HG02588 (cell line): ENCODE data around the gene SCN2B.

ENCODE experiments used
- ATAC-seq: cut with Tn5 transposase; IDR thresholded peaks from one replicate; pipeline ENCODE4 v1.9.1; 2021; ENCODE audit warnings: mild to moderate bottlenecking, moderate library complexity; ENCODE audit not compliant: unreplicated experiment

The SCN2B gene

DNA sequence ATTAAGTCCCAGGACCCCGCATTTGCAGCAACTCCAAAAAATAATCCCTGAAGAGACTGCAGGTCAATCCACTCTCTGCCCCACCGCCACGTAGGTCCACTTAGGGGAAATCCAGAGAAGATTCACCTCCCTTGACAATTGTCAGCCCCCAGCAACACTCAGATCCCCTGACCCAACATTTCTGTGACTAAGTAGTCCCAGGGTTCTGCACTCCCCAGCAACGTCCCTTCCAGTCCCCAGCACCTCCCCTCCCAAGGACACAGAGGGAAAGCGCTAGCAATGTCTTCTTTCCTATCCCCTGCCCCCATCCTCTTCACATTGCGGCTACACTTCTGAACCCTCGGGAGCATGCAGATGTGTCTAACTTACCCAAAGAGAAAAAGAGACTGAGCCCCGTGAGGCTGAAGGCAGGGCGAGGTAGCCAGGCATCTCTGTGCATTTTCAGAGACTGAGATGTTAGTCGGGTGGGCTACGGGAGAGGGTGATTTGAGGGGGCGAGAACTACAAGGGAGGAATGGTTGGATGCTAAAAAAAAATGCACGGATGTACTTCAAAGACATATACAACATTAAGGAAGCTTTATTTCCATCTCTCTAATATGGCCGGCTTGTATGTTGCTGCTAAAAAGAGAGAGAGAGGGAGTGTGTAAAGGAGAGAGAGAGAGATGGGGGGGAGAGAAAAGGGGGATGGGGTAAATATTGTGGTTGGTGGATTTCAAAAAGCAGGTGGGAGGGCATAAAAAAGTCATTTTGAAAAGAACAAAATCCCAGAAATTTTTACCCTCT lies at the start of gene SCN2B:
SCN2B (minus strand) TSS at position 647 of the 785 bp plus-strand sequence; CDS start at position 439, 208 bp downstream.
- no peak for ATAC-seq

DNA sequence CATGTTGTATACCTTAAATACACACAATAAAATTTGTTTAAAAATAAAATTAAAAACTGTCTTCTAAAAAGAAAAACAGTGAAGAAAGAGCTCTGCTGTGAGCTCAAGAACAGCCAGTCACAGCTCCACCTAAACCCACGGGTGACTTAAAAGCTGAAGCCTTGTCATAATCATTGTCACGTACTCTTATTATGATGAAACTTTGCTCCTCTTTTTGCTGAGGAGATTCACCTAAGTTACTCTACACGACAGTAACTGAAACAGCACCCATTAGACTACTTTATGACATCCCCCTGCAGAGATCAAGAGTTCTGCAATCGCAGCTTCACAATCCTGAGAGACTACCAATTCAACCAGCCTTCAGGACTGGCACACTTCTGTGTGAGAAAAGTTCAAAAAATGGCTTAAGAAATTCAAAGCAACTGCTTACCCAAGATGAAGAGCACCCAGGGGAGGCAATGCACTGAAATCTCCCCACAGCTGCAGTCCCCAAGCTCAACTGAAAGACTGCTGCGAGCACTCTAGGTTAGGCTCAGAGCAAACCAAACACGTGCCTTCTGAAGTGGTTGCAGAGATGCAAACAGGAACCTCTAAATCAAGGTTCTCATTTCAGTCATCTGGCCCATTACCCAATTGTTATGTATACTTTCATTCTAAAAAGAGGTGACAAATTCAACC lies 48.2 kb upstream of the SCN2B start, which contains the start of gene JAML:
JAML (minus strand) TSS at position 501 of the 678 bp plus-strand sequence. CDS start 10,145 bp downstream, outside the sequence.
- peak; percentile 54 for ATAC-seq

- no peak for ATAC-seq
Measured at GRCh38 chr11:118223992-118224391, 47.6 kb upstream of the SCN2B start.

- no peak for ATAC-seq
Measured at GRCh38 chr11:118223570-118223969, 47.1 kb upstream of the SCN2B start.

- ATAC-seq = no peak
Measured at GRCh38 chr11:118222437-118222836, 46.0 kb upstream of the SCN2B start.

- no peak for ATAC-seq
Measured at GRCh38 chr11:118221419-118221818, 45.0 kb upstream of the SCN2B start.

GRCh38 chr11:118219732-118220131 lies 43.3 kb upstream of the SCN2B start:
- no peak for ATAC-seq

DNA sequence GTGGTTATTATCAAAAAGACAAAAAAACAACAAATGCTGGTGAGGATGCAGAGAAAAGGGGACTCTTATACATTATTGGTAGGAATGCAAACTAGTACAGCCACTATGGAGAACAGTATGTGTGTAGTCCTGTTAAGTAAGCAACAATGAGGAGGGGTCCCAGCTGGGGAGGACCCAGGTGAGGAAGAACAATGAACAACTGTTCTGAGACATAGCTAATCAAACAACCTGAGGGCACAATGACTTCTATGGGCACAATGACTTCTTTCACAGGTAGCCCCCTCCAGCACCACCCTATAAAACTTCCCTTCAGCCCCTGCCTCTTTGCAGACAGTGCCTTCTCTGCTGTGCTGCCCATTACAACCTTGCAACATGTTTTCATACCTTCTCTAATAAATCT lies 42.8 kb upstream of the SCN2B start:
- no peak for ATAC-seq

DNA sequence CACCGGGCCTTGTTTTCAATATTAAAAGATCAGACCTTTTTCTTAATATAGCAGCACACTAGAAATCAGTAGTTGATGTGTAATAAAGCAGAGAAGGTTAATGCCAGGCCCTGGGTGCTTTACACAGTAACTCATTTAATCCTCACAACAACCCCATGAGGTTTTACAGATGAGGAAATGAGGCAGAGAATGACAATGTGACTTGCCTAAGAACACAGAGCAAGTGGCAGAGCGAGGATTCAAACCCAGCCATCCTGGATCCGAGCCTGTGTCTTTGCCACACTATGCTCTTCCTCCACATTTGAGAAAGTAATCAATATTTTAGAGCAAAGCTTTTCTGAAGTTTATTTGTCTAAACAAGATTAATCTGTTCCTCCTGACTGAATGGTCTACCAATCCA lies 41.1 kb upstream of the SCN2B start:
- no peak for ATAC-seq

GRCh38 chr11:118216621-118217481 lies 40.4 kb upstream of the SCN2B start:
- ATAC-seq = peak; percentile 58

GRCh38 chr11:118215765-118216164 lies 39.3 kb upstream of the SCN2B start:
- no peak for ATAC-seq

DNA sequence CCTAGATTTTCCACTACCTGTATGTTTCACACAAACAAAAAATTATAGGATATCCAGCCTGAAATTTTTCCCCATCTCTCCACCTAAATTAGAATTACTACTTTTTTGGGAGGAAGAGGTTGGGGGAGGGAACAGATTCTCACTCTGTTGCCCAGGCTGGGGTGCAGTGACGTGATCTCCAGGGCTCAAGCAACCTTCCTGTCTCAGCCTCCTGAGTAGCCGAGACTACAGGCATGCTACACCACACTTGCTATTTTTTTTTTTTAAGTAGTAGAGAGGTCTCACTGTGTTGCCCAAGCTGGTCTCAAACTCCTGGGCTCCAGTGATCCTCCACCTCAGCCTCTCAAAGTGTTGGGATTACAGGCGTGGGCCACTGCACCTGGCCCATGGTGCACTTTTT lies 38.8 kb upstream of the SCN2B start:
- ATAC-seq = no peak

DNA sequence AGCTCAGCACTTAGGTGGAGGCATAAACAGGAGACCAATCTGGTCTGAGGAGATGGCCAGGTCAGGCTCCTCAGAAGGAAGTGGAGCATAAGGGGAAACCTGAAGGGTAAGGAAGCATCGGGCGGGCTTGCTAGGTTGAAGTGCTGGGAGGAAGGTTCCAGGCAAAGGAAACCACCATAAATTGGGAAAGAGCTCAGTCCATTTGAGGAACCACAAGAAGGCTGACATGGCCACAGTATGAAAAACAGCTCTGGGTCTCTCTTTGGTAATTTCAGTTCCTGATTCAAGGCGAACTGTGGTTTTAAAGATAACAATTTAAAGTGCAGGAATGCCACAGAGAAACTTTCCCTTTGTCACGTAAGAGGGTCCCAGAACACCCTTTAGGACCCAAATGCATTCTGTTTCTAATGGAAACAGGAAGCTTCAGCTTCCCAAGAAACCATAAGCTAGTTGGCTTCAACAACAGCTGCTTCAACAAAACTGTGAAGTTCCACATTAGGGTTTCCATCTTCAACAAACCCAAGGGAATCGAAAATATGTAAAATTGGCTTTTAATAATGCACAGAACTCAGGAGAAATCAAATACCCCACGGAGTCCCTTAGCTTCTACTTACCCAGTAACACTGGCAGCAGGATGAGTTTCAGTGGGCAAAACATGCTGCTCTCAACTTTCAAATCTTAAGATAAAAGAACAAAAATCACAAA lies 37.9 kb upstream of the SCN2B start:
- ATAC-seq = no peak

DNA sequence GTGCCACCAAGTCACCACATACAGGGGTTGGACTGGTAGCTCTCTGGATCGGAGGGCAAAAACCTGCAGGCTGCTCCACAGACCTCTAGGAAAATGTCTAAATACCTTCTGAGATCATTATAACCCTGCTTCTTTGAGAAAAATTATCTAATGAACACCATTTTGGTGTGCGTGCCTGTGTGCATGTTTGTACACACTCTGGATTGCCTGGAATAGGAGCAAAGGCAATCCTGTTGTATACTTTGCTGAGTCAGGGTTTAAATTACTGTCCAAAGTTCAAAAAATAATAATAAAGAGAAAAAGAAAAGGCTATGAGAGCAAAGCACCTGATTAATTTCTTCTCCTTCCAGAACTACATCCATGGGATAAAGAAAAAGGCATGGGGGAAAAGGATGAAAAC lies 37.3 kb upstream of the SCN2B start:
- no peak for ATAC-seq

- ATAC-seq = no peak
Measured at GRCh38 chr11:118213201-118213600, 36.8 kb upstream of the SCN2B start.

GRCh38 chr11:118212781-118213191 lies 36.3 kb upstream of the SCN2B start:
- ATAC-seq = no peak

DNA sequence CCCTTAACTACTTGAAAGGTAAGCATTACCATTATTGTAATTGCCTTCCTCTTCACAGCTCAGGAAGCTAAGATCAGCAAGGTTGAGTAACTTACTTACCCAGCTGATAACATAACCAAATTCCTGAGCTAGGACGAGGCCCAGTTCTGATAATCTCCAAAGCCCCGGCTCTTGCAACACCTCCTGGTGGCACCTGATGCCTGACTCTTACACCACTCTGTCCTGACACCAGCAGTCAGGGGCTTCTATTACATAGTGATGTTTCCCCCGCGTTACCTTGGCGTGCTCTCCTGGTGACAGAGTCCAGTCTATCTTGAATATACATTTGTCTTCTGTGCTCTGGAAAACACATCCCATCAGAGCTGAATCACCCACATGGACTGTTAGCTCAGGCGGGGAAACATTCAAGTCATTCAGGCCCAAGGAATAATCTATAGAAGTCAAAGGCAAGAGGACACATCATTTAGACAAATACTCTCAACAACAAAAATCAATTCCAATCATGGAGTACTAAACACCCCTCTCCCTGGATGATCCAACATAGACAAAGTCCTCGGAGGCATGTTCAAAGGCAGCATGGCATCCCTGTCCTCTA lies 35.8 kb upstream of the SCN2B start:
- no peak for ATAC-seq

DNA sequence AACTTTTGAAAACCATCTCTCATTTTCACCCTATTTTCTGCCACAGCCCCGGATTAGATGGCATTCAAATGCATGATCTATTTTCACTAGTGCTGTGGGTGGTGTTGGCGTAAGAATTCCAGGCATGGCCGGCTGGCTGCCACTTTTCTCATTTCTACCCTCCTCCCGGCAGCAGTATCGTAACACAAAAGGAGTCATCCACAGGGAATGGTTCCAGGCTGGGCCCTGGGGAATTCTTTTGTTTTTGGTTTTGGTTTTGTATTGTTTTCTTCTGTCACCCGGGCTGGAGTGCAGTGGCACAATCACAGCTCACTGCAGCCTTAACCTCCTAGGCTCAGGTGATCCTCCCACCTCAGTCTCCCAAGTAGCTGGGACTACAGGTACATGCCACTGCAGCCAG lies 34.6 kb upstream of the SCN2B start:
- no peak for ATAC-seq

GRCh38 chr11:118210323-118210722 lies 33.9 kb upstream of the SCN2B start:
- no peak for ATAC-seq

- ATAC-seq = no peak
Measured at GRCh38 chr11:118209033-118209432, 32.6 kb upstream of the SCN2B start.
